MG63 (cell line): ENCODE data around the gene PSMA5. TPM values are rescaled to one million over a fixed set of nuclear protein-coding genes. Genes with fewer than 3 reads are reported as not detected.

Experiments
- DNase-seq: peaks from one replicate; pipeline ENCODE4 v3.0.0-alpha.2; 2020
- H3K27me3 ChIP-seq: fragments of 250-450 bp; sonication (Bioruptor Pico); 2 replicates; pipeline ENCODE4 v1.5.1; 2020; ENCODE audit warnings: mild to moderate bottlenecking, moderate library complexity
- H3K36me3 ChIP-seq: fragments of 250-450 bp; sonication (Bioruptor Pico); 2 replicates; pipeline ENCODE4 v1.5.1; 2020; ENCODE audit warnings: mild to moderate bottlenecking, moderate library complexity
- H3K4me3 ChIP-seq: fragments of 250-450 bp; sonication (Bioruptor Pico); 2 replicates; pipeline ENCODE4 v1.5.1; 2020; ENCODE audit warnings: mild to moderate bottlenecking, moderate library complexity
- H3K9me3 ChIP-seq: fragments of 250-450 bp; sonication (Bioruptor Pico); 2 replicates; pipeline ENCODE4 v1.5.1; 2020; ENCODE audit warnings: mild to moderate bottlenecking, moderate library complexity
- total RNA-seq: library from RNA; depleted of rRNA; stranded (reverse); fragments of >200 nt; shearing (Covaris generic); gene quantifications from 2 replicates; pipeline ENCODE4 v1.2.3, GENCODE V29; 2014; ENCODE audit warnings: low replicate concordance; rRNA removed

Gene PSMA5
- total RNA-seq, 1 experiment from 2014 or later: 304 TPM

- no peaks in the 10 kb centered on the region for H3K9me3 ChIP-seq
- no peaks in the 10 kb centered on the region for H3K36me3 ChIP-seq
- no peak for DNase-seq
- no peak overlapping the region for H3K4me3 ChIP-seq
- no peaks in the 10 kb centered on the region for H3K27me3 ChIP-seq
Measured at GRCh38 chr1:109365642-109366204, 60.5 kb downstream of the PSMA5 start.

GRCh38 chr1:109361649-109362048, 64.6 kb downstream of the PSMA5 start:
- Histone ChIP-seq H3K27me3 (peaks cover 8% of the 10 kb centered on the region; the same call in 1 of the 2 replicates), H3K4me3 (no peak overlapping the region), H3K9me3 (no peaks in the 10 kb centered on the region), H3K36me3 (no peaks in the 10 kb centered on the region)
- DNase-seq: peak; percentile 53

GRCh38 chr1:109361069-109361468, 65.2 kb downstream of the PSMA5 start:
- peaks cover 11% of the 10 kb centered on the region for H3K27me3 ChIP-seq
- no peaks in the 10 kb centered on the region for H3K9me3 ChIP-seq

GRCh38 chr1:109357616-109358015, 68.6 kb downstream of the PSMA5 start:
- H3K27me3 ChIP-seq: peaks cover 20% of the 10 kb centered on the region
- H3K4me3 ChIP-seq: no peak overlapping the region
- no peaks in the 10 kb centered on the region for H3K36me3 ChIP-seq
- peak; percentile 28 for DNase-seq
- no peaks in the 10 kb centered on the region for H3K9me3 ChIP-seq

More at GRCh38 chr1:109361069-109361468, 65.2 kb downstream of the PSMA5 start:
- no peak for DNase-seq
- Histone ChIP-seq H3K4me3 (no peak overlapping the region), H3K36me3 (no peaks in the 10 kb centered on the region)

- H3K27me3 ChIP-seq: peaks cover 27% of the 10 kb centered on the region
- H3K9me3 ChIP-seq: no peaks in the 10 kb centered on the region
- no peak for DNase-seq
- no peaks in the 10 kb centered on the region for H3K36me3 ChIP-seq
- H3K4me3 ChIP-seq: no peak overlapping the region
Measured at GRCh38 chr1:109356915-109357314, 69.3 kb downstream of the PSMA5 start.

- Histone ChIP-seq H3K36me3 (no peaks in the 10 kb centered on the region), H3K9me3 (no peaks in the 10 kb centered on the region), H3K27me3 (peaks cover 31% of the 10 kb centered on the region), H3K4me3 (no peak overlapping the region)
- DNase-seq: no peak
Measured at GRCh38 chr1:109356505-109356904, 69.7 kb downstream of the PSMA5 start.

- H3K9me3 ChIP-seq: no peaks in the 10 kb centered on the region
- no peaks in the 10 kb centered on the region for H3K36me3 ChIP-seq
- no peak overlapping the region for H3K4me3 ChIP-seq
- H3K27me3 ChIP-seq: peaks cover 31% of the 10 kb centered on the region
- no peak for DNase-seq
Measured at GRCh38 chr1:109354929-109355328, 71.3 kb downstream of the PSMA5 start.

GRCh38 chr1:109351457-109351856, 74.8 kb downstream of the PSMA5 start:
- Histone ChIP-seq H3K27me3 (peaks cover 23% of the 10 kb centered on the region), H3K9me3 (no peaks in the 10 kb centered on the region), H3K4me3 (no peak overlapping the region), H3K36me3 (no peaks in the 10 kb centered on the region)
- DNase-seq: no peak

- no peaks in the 10 kb centered on the region for H3K9me3 ChIP-seq
- H3K27me3 ChIP-seq: peaks cover 21% of the 10 kb centered on the region
- peak; percentile 61 for DNase-seq
- no peak overlapping the region for H3K4me3 ChIP-seq
- no peaks in the 10 kb centered on the region for H3K36me3 ChIP-seq
Measured at GRCh38 chr1:109350655-109351054, 75.6 kb downstream of the PSMA5 start.

- Histone ChIP-seq H3K36me3 (no peaks in the 10 kb centered on the region), H3K4me3 (no peak overlapping the region), H3K9me3 (no peaks in the 10 kb centered on the region), H3K27me3 (peaks cover 21% of the 10 kb centered on the region)
- no peak for DNase-seq
Measured at GRCh38 chr1:109350182-109350581, 76.1 kb downstream of the PSMA5 start.

Other genes starting within 250 kb of the PSMA5 start
- 751 and 778 TPM in 2 replicates for gene SARS1, start 212.5 kb downstream of the PSMA5 start, total RNA-seq
- gene CELSR2, start 176.9 kb downstream of the PSMA5 start, total RNA-seq: 0.76 and 1.2 TPM in 2 replicates
- 38.5 and 67.0 TPM in 2 replicates for gene PSRC1, start 143.3 kb downstream of the PSMA5 start, total RNA-seq
- not detected in 2 replicates for gene MYBPHL, start 119.4 kb downstream of the PSMA5 start, total RNA-seq
- gene SORT1, start 28.5 kb downstream of the PSMA5 start, total RNA-seq: 0.07 and 0.46 TPM in 2 replicates
- 0.46 TPM in 1 of 2 replicates, not detected in the other for gene SYPL2, start 40.1 kb upstream of the PSMA5 start, total RNA-seq
- gene ATXN7L2, start 57.5 kb upstream of the PSMA5 start, total RNA-seq: 3.9 and 10.4 TPM in 2 replicates
- gene CYB561D1, start 67.6 kb upstream of the PSMA5 start, total RNA-seq: 2.2 and 6.7 TPM in 2 replicates
- gene AMIGO1, start 83.3 kb upstream of the PSMA5 start, total RNA-seq: 0.20 and 1.3 TPM in 2 replicates
- not detected in 2 replicates for gene GPR61, start 113.4 kb upstream of the PSMA5 start, total RNA-seq
- 17.0 and 20.1 TPM in 2 replicates for gene GNAI3, start 122.2 kb upstream of the PSMA5 start, total RNA-seq
- gene GNAT2, start 193.2 kb upstream of the PSMA5 start, total RNA-seq: 0.10 TPM in 1 of 2 replicates, not detected in the other
- gene AMPD2, start 193.4 kb upstream of the PSMA5 start, total RNA-seq: 119 and 172 TPM in 2 replicates
- 27.9 and 33.5 TPM in 2 replicates for gene GSTM4, start 229.7 kb upstream of the PSMA5 start, total RNA-seq
- gene GSTM2, start 241.6 kb upstream of the PSMA5 start, total RNA-seq: 20.0 and 22.2 TPM in 2 replicates